GM19025 (cell line): ENCODE data around the gene TLE3.
"Not testable (repeated sequence)": the region's sequence is repeated elsewhere in the genome, so short reads cannot be mapped to it uniquely, and the experiment has no call there.

Experiments used
- ATAC-seq: cut with Tn5 transposase; IDR thresholded peaks from one replicate; pipeline ENCODE4 v1.9.1; 2021; ENCODE audit warnings: mild to moderate bottlenecking, low read depth, moderate library complexity; ENCODE audit not compliant: unreplicated experiment

Gene TLE3

GRCh38 chr15:70127288-70127746 lies 29.6 kb upstream of the TLE3 start:
- ATAC-seq: no peak

DNA sequence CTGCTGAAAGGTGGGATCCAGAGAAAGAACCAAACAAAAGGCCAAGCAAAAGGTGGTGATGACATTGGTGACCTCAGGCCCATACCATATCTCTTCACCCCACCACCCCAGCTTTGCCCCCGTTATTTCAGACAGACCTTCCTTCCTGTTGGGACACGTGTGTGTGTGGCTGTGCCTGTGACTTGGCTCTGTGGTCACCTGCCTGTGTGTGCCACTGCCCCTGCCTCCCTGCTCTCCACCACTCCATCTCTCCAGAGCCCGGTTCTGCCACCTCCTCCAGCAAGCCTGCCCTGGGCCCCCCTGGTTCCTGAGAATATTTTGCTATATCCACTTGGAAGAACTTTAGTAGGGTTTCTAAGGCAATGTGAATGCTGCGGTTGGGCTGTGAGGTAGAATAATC lies 28.6 kb upstream of the TLE3 start:
- no peak for ATAC-seq

DNA sequence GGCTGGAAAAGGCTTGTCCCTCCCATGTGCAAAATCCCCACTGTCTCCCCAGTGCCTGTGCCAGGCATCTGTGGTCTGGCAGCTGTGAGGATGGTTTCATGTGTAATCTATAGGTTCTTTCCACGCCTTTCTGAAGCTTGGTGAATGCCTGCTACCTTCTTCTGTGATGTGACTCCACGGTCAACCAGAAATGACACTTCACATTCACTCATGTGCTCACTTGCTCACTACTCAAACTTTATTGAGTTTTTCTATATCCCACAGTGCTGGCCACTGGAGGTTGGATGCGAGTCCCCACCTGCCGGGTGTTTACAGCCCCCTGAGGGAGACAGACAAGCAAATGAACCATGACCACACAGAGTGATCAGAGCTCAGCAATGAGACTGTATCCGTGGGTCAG lies 27.9 kb upstream of the TLE3 start:
- no peak for ATAC-seq

- no peak for ATAC-seq
Observed at GRCh38 chr15:70121624-70122302, 24.0 kb upstream of the TLE3 start.

DNA sequence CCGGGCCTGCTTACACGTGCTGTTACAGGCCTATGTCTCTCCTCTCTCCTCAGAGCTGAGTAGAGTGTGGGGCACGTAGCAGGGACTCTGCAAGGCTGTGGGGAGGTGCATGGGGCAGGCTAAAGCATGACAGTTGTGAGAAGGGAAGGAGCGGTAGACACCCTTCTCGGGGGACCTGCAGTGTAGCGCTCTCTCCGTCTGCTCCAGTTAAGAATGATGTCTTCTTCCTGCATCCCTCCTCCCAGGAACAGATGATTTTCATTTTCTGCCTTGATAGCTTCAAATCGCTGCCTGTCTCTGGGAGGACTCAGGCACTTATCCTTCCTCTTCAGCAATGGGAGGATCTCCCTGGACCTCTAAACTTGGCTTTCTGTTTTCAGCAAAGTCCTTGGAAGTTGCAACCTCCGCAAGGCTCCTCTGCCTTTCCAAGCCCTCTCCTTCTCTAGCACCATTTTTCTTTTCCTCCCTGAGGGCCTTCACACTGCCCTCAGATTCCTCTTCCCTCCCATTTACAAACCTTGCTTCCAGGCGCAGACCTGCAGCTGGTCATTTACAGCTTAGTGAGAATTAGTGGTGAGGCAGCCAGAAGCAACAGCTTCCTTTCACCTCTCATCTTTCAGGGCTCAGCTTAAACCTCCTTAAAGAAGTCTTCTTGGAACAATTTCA lies 23.4 kb upstream of the TLE3 start:
- ATAC-seq: no peak

DNA sequence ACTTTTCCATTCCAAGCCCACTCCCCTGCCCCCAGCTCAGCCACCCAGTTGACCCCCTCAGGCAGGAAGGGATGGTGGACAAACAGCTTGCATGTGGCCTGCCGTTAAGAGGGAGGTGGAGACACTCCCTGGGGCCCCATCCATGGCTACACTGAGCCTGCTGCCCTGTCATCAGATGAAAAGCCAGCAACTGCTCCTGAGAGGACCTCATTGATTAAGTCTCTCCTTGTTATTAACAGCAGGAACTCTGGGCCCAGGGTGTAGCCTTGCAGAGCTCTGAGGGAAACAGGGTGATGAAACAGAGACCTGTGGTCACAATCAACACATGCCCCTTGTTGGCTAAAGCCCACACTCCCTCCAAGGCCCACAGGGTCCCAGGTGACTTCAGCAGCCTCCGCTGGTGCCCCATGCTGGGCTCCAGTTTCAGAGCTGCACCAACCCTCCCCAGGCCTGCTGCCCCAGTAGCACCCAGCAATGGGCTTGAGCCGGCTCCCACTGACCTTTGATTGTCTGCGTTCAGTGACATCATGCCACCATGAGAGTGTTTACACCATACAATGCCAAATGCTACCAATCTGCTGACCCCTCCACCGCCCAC lies 22.3 kb upstream of the TLE3 start:
- ATAC-seq: no peak

GRCh38 chr15:70118599-70118998 lies 20.9 kb upstream of the TLE3 start:
- no peak for ATAC-seq

DNA sequence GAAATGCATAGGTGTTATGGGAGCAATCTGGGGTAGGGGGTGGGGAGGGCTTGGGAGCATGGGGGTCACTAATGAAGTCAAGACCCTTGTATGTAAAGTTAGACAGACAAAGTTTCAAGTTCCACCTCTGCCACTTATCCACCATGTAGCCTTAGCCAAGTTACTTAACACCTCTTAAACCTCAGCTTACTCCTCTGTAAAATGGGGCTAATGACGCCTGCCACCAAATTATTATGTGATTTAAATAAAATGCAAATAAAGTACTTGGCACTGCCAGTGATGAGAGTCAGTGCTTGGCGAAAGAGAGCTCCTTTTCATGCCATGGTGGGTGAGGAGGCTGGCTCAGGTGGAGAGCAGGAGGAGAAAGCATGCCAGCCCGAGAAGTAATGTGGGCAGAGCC lies 18.6 kb upstream of the TLE3 start:
- no peak for ATAC-seq

DNA sequence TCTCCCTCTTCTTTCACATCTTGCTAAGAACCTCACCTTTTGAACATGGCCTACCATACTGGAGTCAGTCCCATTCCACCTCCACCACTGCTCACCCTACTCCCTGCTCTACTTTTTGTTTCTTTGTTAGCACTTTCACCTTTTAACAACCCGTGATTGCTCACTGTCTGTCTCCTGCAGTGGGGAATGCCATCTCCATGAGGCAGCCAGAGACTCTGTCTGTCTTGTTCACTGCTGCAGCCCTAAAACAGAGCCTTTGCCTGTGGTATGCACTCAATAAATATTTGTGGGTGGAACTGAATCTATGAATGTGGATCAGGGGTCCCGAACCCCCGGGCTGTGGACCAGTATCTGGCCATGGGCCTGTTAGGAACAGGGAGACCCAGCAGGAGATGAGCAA lies 16.5 kb upstream of the TLE3 start:
- no peak for ATAC-seq

- no peak for ATAC-seq
Observed at GRCh38 chr15:70113304-70113700, 15.6 kb upstream of the TLE3 start.

GRCh38 chr15:70112572-70113303 lies 15.0 kb upstream of the TLE3 start:
- ATAC-seq: not testable (repeated sequence)

- ATAC-seq: no peak
Observed at GRCh38 chr15:70112074-70112395, 14.3 kb upstream of the TLE3 start.

- ATAC-seq: no peak
Observed at GRCh38 chr15:70111203-70112073, 13.7 kb upstream of the TLE3 start.

DNA sequence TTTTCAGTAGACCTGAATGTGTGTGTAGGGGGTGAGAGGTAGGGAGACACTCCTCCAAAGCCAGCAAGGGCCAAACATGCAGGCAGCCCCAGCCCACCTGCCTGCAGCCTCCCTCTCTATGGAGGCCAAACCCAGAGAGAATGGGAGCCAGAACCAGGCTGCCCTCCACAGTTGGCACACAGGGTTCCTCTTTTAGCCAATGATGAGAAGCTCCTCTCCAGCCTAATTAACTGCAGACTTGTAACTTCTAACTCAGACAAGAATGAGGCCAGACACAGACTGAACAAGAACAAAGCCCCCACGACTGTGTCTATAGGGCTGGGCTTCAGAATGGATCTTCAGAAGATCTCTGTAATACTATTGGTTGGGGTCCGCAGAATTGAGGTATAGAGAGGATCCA lies 12.3 kb upstream of the TLE3 start:
- ATAC-seq: no peak

DNA sequence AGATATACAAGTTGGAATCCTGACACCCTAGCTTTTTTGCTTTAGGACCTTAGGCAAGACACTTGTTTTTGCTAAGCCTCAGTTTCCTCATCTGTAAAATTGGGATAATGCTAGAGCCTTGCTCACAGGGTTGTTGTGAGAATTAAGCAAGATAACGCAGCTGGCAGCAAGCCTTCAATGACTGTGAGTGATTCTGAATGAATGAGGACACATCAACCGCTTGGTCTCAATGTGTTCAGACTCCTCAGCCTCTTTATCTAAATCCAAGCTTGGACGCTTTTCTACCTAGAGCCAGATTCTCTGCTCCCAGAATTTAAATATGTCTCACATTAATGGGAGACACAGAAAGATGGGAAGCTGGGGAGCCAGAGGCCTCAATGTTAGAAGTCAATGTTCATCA lies 11.8 kb upstream of the TLE3 start:
- ATAC-seq: no peak

DNA sequence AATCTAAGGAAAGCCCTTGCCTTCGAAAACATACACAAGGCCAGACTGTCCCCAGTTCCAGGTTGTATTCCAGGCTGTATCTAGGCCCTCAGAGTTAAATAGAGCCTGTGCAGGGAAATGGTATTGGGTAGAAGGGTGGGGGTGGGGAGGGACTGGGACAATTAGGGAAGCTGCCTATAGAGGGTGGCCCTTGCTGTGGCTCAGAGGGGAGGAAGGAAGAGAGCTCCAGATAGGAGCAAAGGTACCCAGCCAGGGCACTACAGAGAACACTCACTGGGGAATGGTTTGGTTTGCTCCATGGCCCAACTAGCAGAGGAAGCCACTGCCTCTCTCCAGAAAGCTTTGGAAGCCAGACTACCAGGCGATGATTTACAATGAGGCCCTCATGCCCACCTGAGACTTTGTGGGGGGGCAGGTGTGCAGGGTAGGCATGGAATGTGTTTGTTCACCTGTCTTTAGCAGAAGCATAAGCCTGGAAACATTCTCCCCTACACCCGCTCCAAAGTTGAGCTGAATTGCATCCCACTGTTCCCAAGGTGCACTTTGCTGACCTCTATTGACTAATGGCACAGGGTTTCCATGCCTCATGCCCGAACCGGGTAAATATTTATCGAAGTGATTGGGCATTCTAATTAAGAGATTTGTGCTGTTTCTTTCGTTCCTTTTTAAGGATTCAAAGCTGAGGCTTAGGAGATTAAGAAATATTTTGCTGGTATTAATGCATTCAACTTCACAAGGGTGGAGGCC lies 6.3 kb upstream of the TLE3 start:
- ATAC-seq: no peak

GRCh38 chr15:70102827-70103226 lies 5.1 kb upstream of the TLE3 start:
- ATAC-seq: no peak

- no peak for ATAC-seq
Observed at GRCh38 chr15:70101459-70102113, 3.9 kb upstream of the TLE3 start.
